ENCODE measurements around the gene COA1. TPM values are rescaled to one million over a fixed set of nuclear protein-coding genes. Genes with fewer than 3 reads are reported as not detected.

Gene COA1
- total RNA-seq, 2 donors from 2014 or later: 104 to 144 TPM

GRCh38 chr7:43767311-43767710 is 38.0 kb upstream of the COA1 start:
- no peaks in the 10 kb centered on the region for H3K9me3 ChIP-seq (ENCODE audit: control insufficient read depth, low read length)
- H3K27me3 ChIP-seq (ENCODE audit: control insufficient read depth, insufficient read depth, low read length, poor library complexity, severe bottlenecking): peaks cover 13% of the 10 kb centered on the region
- WGBS, 2 experiments (ENCODE audit: insufficient coverage in 1 of 2, insufficient read length in 1 of 2): 91 to 94% methylated on average over 5 to 8 of the region's 8 CpGs
- peaks cover 8% of the 10 kb centered on the region for H3K4me1 ChIP-seq (ENCODE audit: control insufficient read depth, insufficient read depth, low read length)
- no peak for TF ChIP-seq CTCF (conservative IDR thresholded peaks at IDR 0.05)
- Mint-ChIP-seq H3K4me1 (peaks cover 64% of the 10 kb centered on the region), H3K9me3 (peaks cover under 1% of the 10 kb centered on the region), H3K27ac (no peak overlapping the region), H3K27me3 (ENCODE audit: insufficient read depth) (peaks cover 3% of the 10 kb centered on the region), H3K4me3 (no peak overlapping the region), H3K36me3 (ENCODE audit: low read depth) (peaks cover under 1% of the 10 kb centered on the region)
- H3K4me3 ChIP-seq (ENCODE audit: low read length): no peak overlapping the region
- no peak overlapping the region for H3K9ac ChIP-seq (ENCODE audit: extremely low read depth, low read length, poor library complexity, severe bottlenecking)
- H3K27ac ChIP-seq (ENCODE audit: low read depth, low read length): no peak overlapping the region
- no peaks in the 10 kb centered on the region for H3K36me3 ChIP-seq (ENCODE audit: control insufficient read depth, insufficient read depth, low read length)
- no peak for DNase-seq

GRCh38 chr7:43766564-43766963 is 37.2 kb upstream of the COA1 start:
- Mint-ChIP-seq H3K36me3 (ENCODE audit: low read depth) (no peaks in the 10 kb centered on the region), H3K4me3 (no peak overlapping the region), H3K4me1 (peaks cover 61% of the 10 kb centered on the region), H3K27me3 (ENCODE audit: insufficient read depth) (peaks cover 3% of the 10 kb centered on the region), H3K9me3 (no peaks in the 10 kb centered on the region), H3K27ac (no peak overlapping the region)
- peak; percentile 50 for DNase-seq
- H3K4me3 ChIP-seq (ENCODE audit: low read length): no peak overlapping the region
- H3K27me3 ChIP-seq (ENCODE audit: control insufficient read depth, insufficient read depth, low read length, poor library complexity, severe bottlenecking): peaks cover 13% of the 10 kb centered on the region
- no peak for TF ChIP-seq CTCF (conservative IDR thresholded peaks at IDR 0.05)
- H3K9me3 ChIP-seq (ENCODE audit: control insufficient read depth, low read length): no peaks in the 10 kb centered on the region
- peaks cover 8% of the 10 kb centered on the region for H3K4me1 ChIP-seq (ENCODE audit: control insufficient read depth, insufficient read depth, low read length)
- H3K9ac ChIP-seq (ENCODE audit: extremely low read depth, low read length, poor library complexity, severe bottlenecking): no peak overlapping the region
- H3K36me3 ChIP-seq (ENCODE audit: control insufficient read depth, insufficient read depth, low read length): no peaks in the 10 kb centered on the region
- no peak overlapping the region for H3K27ac ChIP-seq (ENCODE audit: low read depth, low read length)
- 63 to 74% methylated on average over 6 to 8 of the region's 8 CpGs for WGBS, 2 experiments (ENCODE audit: insufficient coverage in 1 of 2, insufficient read length in 1 of 2)

GRCh38 chr7:43764807-43765491 is 35.6 kb upstream of the COA1 start:
- no peaks in the 10 kb centered on the region for H3K36me3 Mint-ChIP-seq (ENCODE audit: low read depth)
- peaks cover 2% of the 10 kb centered on the region for H3K27me3 Mint-ChIP-seq (ENCODE audit: insufficient read depth)
- no peak for TF ChIP-seq CTCF (conservative IDR thresholded peaks at IDR 0.05)
- H3K4me1 Mint-ChIP-seq: peaks cover 48% of the 10 kb centered on the region
- H3K9me3 Mint-ChIP-seq: no peaks in the 10 kb centered on the region
- H3K9ac ChIP-seq (ENCODE audit: extremely low read depth, low read length, poor library complexity, severe bottlenecking): no peak overlapping the region
- H3K36me3 ChIP-seq (ENCODE audit: control insufficient read depth, insufficient read depth, low read length): no peaks in the 10 kb centered on the region
- peaks cover 4% of the 10 kb centered on the region for H3K4me1 ChIP-seq (ENCODE audit: control insufficient read depth, insufficient read depth, low read length)
- no peak overlapping the region for H3K27ac ChIP-seq (ENCODE audit: low read depth, low read length)
- H3K4me3 ChIP-seq (ENCODE audit: low read length): no peak overlapping the region
- no peak for DNase-seq
- H3K9me3 ChIP-seq (ENCODE audit: control insufficient read depth, low read length): no peaks in the 10 kb centered on the region
- H3K4me3 Mint-ChIP-seq: no peak overlapping the region
- H3K27ac Mint-ChIP-seq: no peak overlapping the region
- H3K27me3 ChIP-seq (ENCODE audit: control insufficient read depth, insufficient read depth, low read length, poor library complexity, severe bottlenecking): peaks cover 17% of the 10 kb centered on the region
- 87 to 90% methylated on average over 10 of the region's 10 CpGs for WGBS, 2 experiments (ENCODE audit: insufficient coverage in 1 of 2, insufficient read length in 1 of 2)
